Measurements from ENCODE around the gene LIPI. TPM values are rescaled to one million over a fixed set of nuclear protein-coding genes. Genes with fewer than 3 reads are reported as not detected.

The LIPI gene
- total and polyA plus RNA-seq, 2 donors (not counting 1 experiment from before 2014, with no cell fraction given), result not detected

- H3K27me3 ChIP-seq (ENCODE audit: control insufficient read depth, insufficient read depth, low read length), result no peaks in the 10 kb centered on the region
- no peak overlapping the region for H3K4me2 ChIP-seq (ENCODE audit: extremely low read depth, insufficient read depth, low read length)
- H3K36me3 ChIP-seq (ENCODE audit: control insufficient read depth, insufficient read depth, low read length), result no peaks in the 10 kb centered on the region
- TF ChIP-seq CTCF (conservative IDR thresholded peaks at IDR 0.05 in 1 of 2, IDR thresholded peaks at IDR 0.05 in 1 of 2; ENCODE audit: low read depth in 1 of 2, low read length in 2 of 2) (no peak), EZH2 (IDR thresholded peaks at IDR 0.05; ENCODE audit: low read length, missing control alignments) (no peak)
- DNase-seq (ENCODE audit: low read depth in 2 of 2), result no peak
- H3K27ac ChIP-seq (ENCODE audit: insufficient read depth, low read length), result no peak overlapping the region
- H3K4me3 ChIP-seq (replicated peaks in 1 of 4; ENCODE audit: control extremely low read depth in 1 of 4, insufficient read depth in 1 of 4, low read depth in 3 of 4, low read length in 4 of 4), result no peak overlapping the region
- no peaks in the 10 kb centered on the region for H4K20me1 ChIP-seq (ENCODE audit: control insufficient read depth, extremely low read depth, insufficient read depth, low read length)
- no peak overlapping the region for H3K9ac ChIP-seq (ENCODE audit: insufficient read depth, low read length)
- no peaks in the 10 kb centered on the region for H3K9me3 ChIP-seq (ENCODE audit: control insufficient read depth, insufficient read depth, low read depth, low read length)
- no peaks in the 10 kb centered on the region for H3K4me1 ChIP-seq (ENCODE audit: control insufficient read depth, extremely low read depth, insufficient read depth, low read length)
- H2AFZ ChIP-seq (ENCODE audit: low read length), result no peak overlapping the region
- no peaks in the 10 kb centered on the region for H3K79me2 ChIP-seq (ENCODE audit: control insufficient read depth, insufficient read depth, low read length)
Measured at GRCh38 chr21:14071902-14072734, 138.6 kb downstream of the LIPI start.

- Histone ChIP-seq H3K9me3 (ENCODE audit: control insufficient read depth, insufficient read depth, low read depth, low read length) (no peaks in the 10 kb centered on the region), H3K27me3 (ENCODE audit: control insufficient read depth, insufficient read depth, low read length) (no peaks in the 10 kb centered on the region), H3K9ac (ENCODE audit: insufficient read depth, low read length) (no peak overlapping the region), H3K79me2 (ENCODE audit: control insufficient read depth, insufficient read depth, low read length) (no peaks in the 10 kb centered on the region), H2AFZ (ENCODE audit: low read length) (no peak overlapping the region), H3K4me3 (replicated peaks in 1 of 4; ENCODE audit: control extremely low read depth in 1 of 4, insufficient read depth in 1 of 4, low read depth in 3 of 4, low read length in 4 of 4) (no peak overlapping the region), H3K4me1 (ENCODE audit: control insufficient read depth, extremely low read depth, insufficient read depth, low read length) (no peaks in the 10 kb centered on the region), H4K20me1 (ENCODE audit: control insufficient read depth, extremely low read depth, insufficient read depth, low read length) (no peaks in the 10 kb centered on the region), H3K36me3 (ENCODE audit: control insufficient read depth, insufficient read depth, low read length) (no peaks in the 10 kb centered on the region), H3K4me2 (ENCODE audit: extremely low read depth, insufficient read depth, low read length) (no peak overlapping the region), H3K27ac (ENCODE audit: insufficient read depth, low read length) (no peak overlapping the region)
- no peak for TF ChIP-seq CTCF (conservative IDR thresholded peaks at IDR 0.05 in 1 of 2, IDR thresholded peaks at IDR 0.05 in 1 of 2; ENCODE audit: low read depth in 1 of 2, low read length in 2 of 2)
- no peak for TF ChIP-seq EZH2 (IDR thresholded peaks at IDR 0.05; ENCODE audit: low read length, missing control alignments)
- no peak for DNase-seq (ENCODE audit: low read depth in 2 of 2)
Measured at GRCh38 chr21:14070968-14071367, 139.8 kb downstream of the LIPI start.

- TF ChIP-seq CTCF (conservative IDR thresholded peaks at IDR 0.05 in 1 of 2, IDR thresholded peaks at IDR 0.05 in 1 of 2; ENCODE audit: low read depth in 1 of 2, low read length in 2 of 2) (no peak), EZH2 (IDR thresholded peaks at IDR 0.05; ENCODE audit: low read length, missing control alignments) (no peak)
- Histone ChIP-seq H3K9ac (ENCODE audit: insufficient read depth, low read length) (no peak overlapping the region), H4K20me1 (ENCODE audit: control insufficient read depth, extremely low read depth, insufficient read depth, low read length) (no peaks in the 10 kb centered on the region), H3K9me3 (ENCODE audit: control insufficient read depth, insufficient read depth, low read depth, low read length) (no peaks in the 10 kb centered on the region), H3K4me3 (replicated peaks in 1 of 4; ENCODE audit: control extremely low read depth in 1 of 4, insufficient read depth in 1 of 4, low read depth in 3 of 4, low read length in 4 of 4) (no peak overlapping the region), H2AFZ (ENCODE audit: low read length) (no peak overlapping the region), H3K4me2 (ENCODE audit: extremely low read depth, insufficient read depth, low read length) (no peak overlapping the region), H3K27ac (ENCODE audit: insufficient read depth, low read length) (no peak overlapping the region), H3K4me1 (ENCODE audit: control insufficient read depth, extremely low read depth, insufficient read depth, low read length) (no peaks in the 10 kb centered on the region), H3K79me2 (ENCODE audit: control insufficient read depth, insufficient read depth, low read length) (no peaks in the 10 kb centered on the region), H3K27me3 (ENCODE audit: control insufficient read depth, insufficient read depth, low read length) (no peaks in the 10 kb centered on the region), H3K36me3 (ENCODE audit: control insufficient read depth, insufficient read depth, low read length) (no peaks in the 10 kb centered on the region)
- DNase-seq (ENCODE audit: low read depth in 2 of 2), result no peak
Measured at GRCh38 chr21:14070049-14070893, 140.5 kb downstream of the LIPI start.

Measured in fibroblast of lung (primary cell).